ENCODE data around the gene FOXP1. TPM values are rescaled to one million over a fixed set of nuclear protein-coding genes. Genes with fewer than 3 reads are reported as not detected.
A peak's percentile ranks its signal among the peaks of the same experiment; 100 is the strongest.

FOXP1 gene
- total RNA-seq, 1 experiment from 2014 or later = 75.3 TPM

- H3K27me3 Mint-ChIP-seq (ENCODE audit: low read depth) = no peaks in the 10 kb centered on the region
- Histone ChIP-seq H3K9me3 (ENCODE audit: control insufficient read depth, low read depth, low read length) (no peaks in the 10 kb centered on the region), H2BK120ac (ENCODE audit: low read depth, low read length, poor library complexity, severe bottlenecking) (no peak overlapping the region), H3K9ac (ENCODE audit: extremely low read depth, insufficient read length, low read length) (no peak overlapping the region), H3K79me1 (ENCODE audit: insufficient read depth, low read depth, low read length, poor library complexity, severe bottlenecking) (no peaks in the 10 kb centered on the region), H2BK12ac (ENCODE audit: insufficient read length, low read depth, low read length) (no peak overlapping the region), H3K56ac (ENCODE audit: insufficient read length, low read depth, low read length) (no peak overlapping the region), H2AK5ac (ENCODE audit: insufficient read length, low read length) (no peak overlapping the region), H3K4ac (ENCODE audit: low read depth, low read length) (no peak overlapping the region), H2AFZ (ENCODE audit: low read length) (no peak overlapping the region), H2BK5ac (ENCODE audit: insufficient read length, low read length) (no peak overlapping the region), H4K8ac (replicated peaks; ENCODE audit: insufficient read length, low read depth, low read length) (no peak overlapping the region), H3K27ac (ENCODE audit: insufficient read length, low read depth, low read length) (no peak overlapping the region), H3T11ph (ENCODE audit: low read length) (no peak overlapping the region), H4K5ac (ENCODE audit: insufficient read length, low read depth, low read length) (no peak overlapping the region), H2BK15ac (ENCODE audit: low read depth, low read length) (no peak overlapping the region), H3K18ac (ENCODE audit: insufficient read length, low read depth, low read length) (no peak overlapping the region), H3K14ac (ENCODE audit: insufficient read depth, low read length) (no peak overlapping the region), H3K4me2 (ENCODE audit: insufficient read depth, insufficient read length, low read length) (no peak overlapping the region), H3K23ac (ENCODE audit: insufficient read length, low read depth, low read length) (no peak overlapping the region), H4K91ac (ENCODE audit: insufficient read length, low read depth, low read length) (no peak overlapping the region), H3K27me3 (ENCODE audit: insufficient read depth, low read length) (no peaks in the 10 kb centered on the region), H4K20me1 (ENCODE audit: control insufficient read depth, insufficient read depth, insufficient read length) (no peaks in the 10 kb centered on the region), H3K4me1 (ENCODE audit: insufficient read depth, low read length) (0 out of 2 replicates have a peak, but pooled peaks cover 3% of the 10 kb centered on the region), H3K23me2 (ENCODE audit: insufficient read length, low read depth, low read length, poor library complexity, severe bottlenecking) (no peaks in the 10 kb centered on the region), H2BK20ac (ENCODE audit: low read depth, low read length, poor library complexity, severe bottlenecking) (no peak overlapping the region), H3K79me2 (ENCODE audit: insufficient read depth, low read length) (no peaks in the 10 kb centered on the region)
- no peaks in the 10 kb centered on the region for H3K9me3 Mint-ChIP-seq
- no CpG with 5 or more reads among the region's 3 CpGs for WGBS (ENCODE audit: extremely low coverage, insufficient read length, low lambda C conversion rate)
- H3K4me3 Mint-ChIP-seq = no peak overlapping the region
- no peaks in the 10 kb centered on the region for H3K36me3 Mint-ChIP-seq (ENCODE audit: insufficient read depth in 1 of 3, low read depth in 3 of 3)
- peaks cover 19 to 22% of the 10 kb centered on the region in 2 experiments for H3K4me1 Mint-ChIP-seq
- peak; percentile 74 for TF ChIP-seq CTCF (conservative IDR thresholded peaks at IDR 0.05)
- DNase-seq = peak; percentile 46
- no peak overlapping the region; a peak in 1 of 7 replicates for H3K27ac Mint-ChIP-seq
Measured at GRCh38 chr3:71512000-71512399, 71.5 kb downstream of the FOXP1 start.

Measured in H9 (cell line).